GM19238 (cell line): Measurements from ENCODE around the gene PSMB10.

ENCODE experiments used
- DNase-seq: peaks from one replicate; pipeline ENCODE4 v3.0.0; 2011; ENCODE audit warnings: low spot score; ENCODE audit not compliant: insufficient read length

Gene PSMB10

GRCh38 chr16:67893743-67894399 lies 42.8 kb downstream of the PSMB10 start:
- no peak for DNase-seq

- DNase-seq, result peak; percentile 99
Observed at GRCh38 chr16:67892899-67893742, 43.5 kb downstream of the PSMB10 start, which contains the start of gene PSKH1. Gene PSKH1 (plus strand): TSS chr16:67893254. CDS start chr16:67908750, 15,496 bp downstream.

GRCh38 chr16:67892375-67892774 lies 44.3 kb downstream of the PSMB10 start:
- DNase-seq, result no peak

GRCh38 chr16:67888331-67888730 lies 48.3 kb downstream of the PSMB10 start:
- no peak for DNase-seq

- DNase-seq, result no peak
Observed at GRCh38 chr16:67886387-67886786, 50.3 kb downstream of the PSMB10 start.

GRCh38 chr16:67885976-67886375 lies 50.7 kb downstream of the PSMB10 start:
- no peak for DNase-seq

GRCh38 chr16:67885545-67885944 lies 51.1 kb downstream of the PSMB10 start:
- no peak for DNase-seq

GRCh38 chr16:67884684-67885083 lies 52.0 kb downstream of the PSMB10 start, which contains the start of gene NRN1L:
Gene NRN1L (plus strand): TSS chr16:67884885. CDS start chr16:67884904, 19 bp downstream.
- no peak for DNase-seq
